Ishikawa (cell line): ENCODE data around the gene ATRNL1.

Experiments used
- RAD21 ChIP-seq: IDR thresholded peaks from 2 replicates; pipeline ENCODE4 v1.6.1; 2012; ENCODE audit warnings: low read depth
- TF ChIP-seq, protein P1 (sequence below): IDR thresholded peaks from 2 replicates; pipeline ENCODE4 v1.6.1; 2012
- TF ChIP-seq, protein P2 (sequence below): IDR thresholded peaks from 2 replicates; pipeline ENCODE4 v1.6.1; 2012; ENCODE audit warnings: low read depth, mild to moderate bottlenecking

DNA sequence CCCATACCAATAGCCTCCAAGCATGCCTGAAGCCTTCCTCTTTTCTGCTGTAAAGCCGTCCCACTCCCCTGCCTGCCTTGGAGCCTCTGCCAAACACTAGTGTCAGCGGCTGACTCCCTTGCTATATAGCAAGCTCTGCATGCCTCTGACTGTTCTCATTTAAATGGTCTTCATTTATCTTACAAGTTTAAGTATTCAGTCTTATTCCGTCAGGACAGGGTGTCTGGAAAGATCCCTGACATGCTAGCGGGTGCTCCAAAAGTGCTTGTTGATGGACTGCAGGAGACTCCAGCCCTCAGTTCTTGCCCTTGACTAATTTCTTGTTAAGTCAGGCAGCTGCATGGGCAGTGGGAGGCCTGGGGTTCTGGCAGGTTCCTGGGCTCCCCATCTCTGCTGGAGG lies 881.2 kb downstream of the ATRNL1 start:
- TF ChIP-seq, protein P1, sequence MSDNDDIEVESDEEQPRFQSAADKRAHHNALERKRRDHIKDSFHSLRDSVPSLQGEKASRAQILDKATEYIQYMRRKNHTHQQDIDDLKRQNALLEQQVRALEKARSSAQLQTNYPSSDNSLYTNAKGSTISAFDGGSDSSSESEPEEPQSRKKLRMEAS: no peak
- TF ChIP-seq RAD21: no peak
- TF ChIP-seq, protein P2, sequence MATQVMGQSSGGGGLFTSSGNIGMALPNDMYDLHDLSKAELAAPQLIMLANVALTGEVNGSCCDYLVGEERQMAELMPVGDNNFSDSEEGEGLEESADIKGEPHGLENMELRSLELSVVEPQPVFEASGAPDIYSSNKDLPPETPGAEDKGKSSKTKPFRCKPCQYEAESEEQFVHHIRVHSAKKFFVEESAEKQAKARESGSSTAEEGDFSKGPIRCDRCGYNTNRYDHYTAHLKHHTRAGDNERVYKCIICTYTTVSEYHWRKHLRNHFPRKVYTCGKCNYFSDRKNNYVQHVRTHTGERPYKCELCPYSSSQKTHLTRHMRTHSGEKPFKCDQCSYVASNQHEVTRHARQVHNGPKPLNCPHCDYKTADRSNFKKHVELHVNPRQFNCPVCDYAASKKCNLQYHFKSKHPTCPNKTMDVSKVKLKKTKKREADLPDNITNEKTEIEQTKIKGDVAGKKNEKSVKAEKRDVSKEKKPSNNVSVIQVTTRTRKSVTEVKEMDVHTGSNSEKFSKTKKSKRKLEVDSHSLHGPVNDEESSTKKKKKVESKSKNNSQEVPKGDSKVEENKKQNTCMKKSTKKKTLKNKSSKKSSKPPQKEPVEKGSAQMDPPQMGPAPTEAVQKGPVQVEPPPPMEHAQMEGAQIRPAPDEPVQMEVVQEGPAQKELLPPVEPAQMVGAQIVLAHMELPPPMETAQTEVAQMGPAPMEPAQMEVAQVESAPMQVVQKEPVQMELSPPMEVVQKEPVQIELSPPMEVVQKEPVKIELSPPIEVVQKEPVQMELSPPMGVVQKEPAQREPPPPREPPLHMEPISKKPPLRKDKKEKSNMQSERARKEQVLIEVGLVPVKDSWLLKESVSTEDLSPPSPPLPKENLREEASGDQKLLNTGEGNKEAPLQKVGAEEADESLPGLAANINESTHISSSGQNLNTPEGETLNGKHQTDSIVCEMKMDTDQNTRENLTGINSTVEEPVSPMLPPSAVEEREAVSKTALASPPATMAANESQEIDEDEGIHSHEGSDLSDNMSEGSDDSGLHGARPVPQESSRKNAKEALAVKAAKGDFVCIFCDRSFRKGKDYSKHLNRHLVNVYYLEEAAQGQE: no peak
